HFFc6 (cell line): Measurements from ENCODE around the gene SAMD10. TPM values are rescaled to one million over a fixed set of nuclear protein-coding genes. Genes with fewer than 3 reads are reported as not detected.

ENCODE experiments used
- DNase-seq: peaks from one replicate; pipeline ENCODE4 v3.0.0-alpha.2; 2018
- H3K27ac Mint-ChIP-seq: 2 replicates; pipeline ENCODE4 v1.8.0; 2020; ENCODE audit warnings: mild to moderate bottlenecking, mixed read lengths
- H3K27me3 Mint-ChIP-seq: 2 replicates; pipeline ENCODE4 v1.8.0; 2021; ENCODE audit warnings: mild to moderate bottlenecking, moderate library complexity, mixed read lengths; ENCODE audit not compliant: insufficient read depth
- H3K36me3 Mint-ChIP-seq: 2 replicates; pipeline ENCODE4 v1.8.0; 2021; ENCODE audit warnings: low read depth, mixed read lengths
- H3K4me1 Mint-ChIP-seq: 2 replicates; pipeline ENCODE4 v1.8.0; 2020; ENCODE audit warnings: low read depth, mixed read lengths
- H3K4me3 Mint-ChIP-seq: 2 replicates; pipeline ENCODE4 v1.8.0; 2020; ENCODE audit warnings: mild to moderate bottlenecking, moderate library complexity, mixed read lengths
- H3K9me3 Mint-ChIP-seq: 2 replicates; pipeline ENCODE4 v1.8.0; 2020; ENCODE audit warnings: mild to moderate bottlenecking, mixed read lengths
- CTCF ChIP-seq: fragments of 200-600 bp; sonication (generic); IDR thresholded peaks from 2 replicates; pipeline ENCODE4 v1.5.0; 2021; ENCODE audit warnings: antibody characterized with exemption, mild to moderate bottlenecking
- total RNA-seq, 6 experiments: library from RNA; stranded (reverse); fragmentation: NEBNext Ultra II Directional; extraction: Animal tissue kit (Norgen Biotek cat#: 25700); gene quantifications; 2 replicates in 1 of 6; 3 replicates in 5 of 6; pipeline ENCODE4 v1.2.3, GENCODE V29; 2021

SAMD10 gene
- total RNA-seq, 6 experiments from 2014 or later: 1.3 to 3.0 (median 2.1) TPM

- Mint-ChIP-seq H3K4me3 (peak within 1 kb of the TSS; percentile 89), H3K9me3 (no peaks in the 10 kb centered on the region), H3K27ac (peak within 1 kb of the TSS; percentile 65), H3K27me3 (no peaks in the 10 kb centered on the region; the same call in none of the 2 replicates), H3K4me1 (peaks cover 31% of the 10 kb centered on the region), H3K36me3 (no peaks in the 10 kb centered on the region)
- peak; percentile 19; the same call in 1 of the 2 replicates for TF ChIP-seq CTCF
- DNase-seq: no peak
Observed at GRCh38 chr20:63969838-63970713, 9.4 kb downstream of the SAMD10 start, which contains the start of gene ZNF512B. ZNF512B (minus strand) TSS chr20:63969930; CDS start chr20:63967950, 1,980 bp downstream.

GRCh38 chr20:63968928-63969760, 10.3 kb downstream of the SAMD10 start:
- no peak for TF ChIP-seq CTCF
- H3K4me1 Mint-ChIP-seq: peaks cover 25% of the 10 kb centered on the region
- H3K36me3 Mint-ChIP-seq: no peaks in the 10 kb centered on the region
- H3K9me3 Mint-ChIP-seq: no peaks in the 10 kb centered on the region
- H3K27me3 Mint-ChIP-seq: no peaks in the 10 kb centered on the region; the same call in none of the 2 replicates
- peak overlapping the region; percentile 89 for H3K4me3 Mint-ChIP-seq
- DNase-seq: no peak
- peak overlapping the region; percentile 65 for H3K27ac Mint-ChIP-seq

GRCh38 chr20:63968136-63968927, 11.1 kb downstream of the SAMD10 start:
- H3K9me3 Mint-ChIP-seq: no peaks in the 10 kb centered on the region
- no peaks in the 10 kb centered on the region; the same call in none of the 2 replicates for H3K27me3 Mint-ChIP-seq
- peak overlapping the region; percentile 65 for H3K27ac Mint-ChIP-seq
- H3K4me3 Mint-ChIP-seq: peak overlapping the region; percentile 89
- H3K36me3 Mint-ChIP-seq: no peaks in the 10 kb centered on the region
- DNase-seq: no peak
- no peak for TF ChIP-seq CTCF
- peaks cover 17% of the 10 kb centered on the region for H3K4me1 Mint-ChIP-seq

- Mint-ChIP-seq H3K27ac (no peak overlapping the region), H3K9me3 (no peaks in the 10 kb centered on the region), H3K4me3 (no peak overlapping the region; the same call in 1 of the 2 replicates), H3K4me1 (peaks cover 15% of the 10 kb centered on the region), H3K36me3 (no peaks in the 10 kb centered on the region), H3K27me3 (no peaks in the 10 kb centered on the region; the same call in none of the 2 replicates)
- TF ChIP-seq CTCF: no peak
- no peak for DNase-seq
Observed at GRCh38 chr20:63967330-63968135, 11.9 kb downstream of the SAMD10 start.
